ENCODE measurements around the gene BICC1. TPM values are rescaled to one million over a fixed set of nuclear protein-coding genes. Genes with fewer than 3 reads are reported as not detected.

Gene BICC1
- total RNA-seq, 1 experiment from 2014 or later, result 70.2 TPM

GRCh38 chr10:58587676-58588075, 75.0 kb downstream of the BICC1 start:
- Mint-ChIP-seq H3K36me3 (ENCODE audit: insufficient read depth, unreplicated experiment) (peaks cover 4% of the 10 kb centered on the region), H3K4me3 (ENCODE audit: low read depth, unreplicated experiment) (no peak overlapping the region), H3K27ac (ENCODE audit: unreplicated experiment) (peak overlapping the region; percentile 24), H3K27me3 (ENCODE audit: unreplicated experiment) (no peaks in the 10 kb centered on the region), H3K9me3 (ENCODE audit: low read depth, unreplicated experiment) (peaks cover 11% of the 10 kb centered on the region), H3K4me1 (ENCODE audit: low read depth, unreplicated experiment) (peaks cover 66% of the 10 kb centered on the region)
- intact Hi-C loops (cut with micrococcal nuclease; ENCODE audit: unreplicated experiment), result loop anchor here (5.0 kb wide), 1 partner anchor 55 kb away; no protein-coding TSS in a partner anchor
- CTCF ChIA-PET, result interaction anchor here (0.7 to 1.9 kb wide), 4 partner anchors 11 to 57 kb away, joined by 3 to 6 read pairs (median 4); no protein-coding TSS in a partner anchor
- no peak for DNase-seq
- no TSS peak for BruUV-seq (replicated peaks)
- no peak for TF ChIP-seq CTCF (IDR thresholded peaks at IDR 0.05; ENCODE audit: unreplicated experiment)

GRCh38 chr10:58588673-58589265, 76.1 kb downstream of the BICC1 start:
- TF ChIP-seq CTCF (IDR thresholded peaks at IDR 0.05; ENCODE audit: unreplicated experiment), result peak; percentile 21
- intact Hi-C loops (cut with micrococcal nuclease; ENCODE audit: unreplicated experiment), result loop anchor here (5.0 kb wide), 1 partner anchor 56 kb away; no protein-coding TSS in a partner anchor
- peak; percentile 19 for DNase-seq
- CTCF ChIA-PET, result interaction anchor here (1.6 kb wide), 1 partner anchor 34 kb away, joined by 4 read pairs; no protein-coding TSS in a partner anchor
- H3K36me3 Mint-ChIP-seq (ENCODE audit: insufficient read depth, unreplicated experiment), result peaks cover 10% of the 10 kb centered on the region
- peaks cover 6% of the 10 kb centered on the region for H3K9me3 Mint-ChIP-seq (ENCODE audit: low read depth, unreplicated experiment)
- peaks cover 64% of the 10 kb centered on the region for H3K4me1 Mint-ChIP-seq (ENCODE audit: low read depth, unreplicated experiment)
- no peaks in the 10 kb centered on the region for H3K27me3 Mint-ChIP-seq (ENCODE audit: unreplicated experiment)
- no peak overlapping the region for H3K27ac Mint-ChIP-seq (ENCODE audit: unreplicated experiment)
- BruUV-seq (replicated peaks), result no TSS peak
- H3K4me3 Mint-ChIP-seq (ENCODE audit: low read depth, unreplicated experiment), result no peak overlapping the region

GRCh38 chr10:58590152-58590840, 77.6 kb downstream of the BICC1 start:
- Mint-ChIP-seq H3K27ac (ENCODE audit: unreplicated experiment) (peak overlapping the region; percentile 46), H3K27me3 (ENCODE audit: unreplicated experiment) (no peaks in the 10 kb centered on the region), H3K4me3 (ENCODE audit: low read depth, unreplicated experiment) (no peak overlapping the region), H3K36me3 (ENCODE audit: insufficient read depth, unreplicated experiment) (peaks cover 10% of the 10 kb centered on the region), H3K4me1 (ENCODE audit: low read depth, unreplicated experiment) (peaks cover 55% of the 10 kb centered on the region), H3K9me3 (ENCODE audit: low read depth, unreplicated experiment) (peaks cover 8% of the 10 kb centered on the region)
- no peak for TF ChIP-seq CTCF (IDR thresholded peaks at IDR 0.05; ENCODE audit: unreplicated experiment)
- no TSS peak for BruUV-seq (replicated peaks)
- intact Hi-C loops (cut with micrococcal nuclease; ENCODE audit: unreplicated experiment), result no loop called here
- CTCF ChIA-PET, result interaction anchor here (0.9 to 1.6 kb wide), 3 partner anchors 35 to 62 kb away, joined by 3 to 7 read pairs (median 4); no protein-coding TSS in a partner anchor
- peak; percentile 45 for DNase-seq

GRCh38 chr10:58590924-58591323, 78.3 kb downstream of the BICC1 start:
- Mint-ChIP-seq H3K4me3 (ENCODE audit: low read depth, unreplicated experiment) (no peak overlapping the region), H3K27ac (ENCODE audit: unreplicated experiment) (no peak overlapping the region), H3K9me3 (ENCODE audit: low read depth, unreplicated experiment) (peaks cover 13% of the 10 kb centered on the region), H3K36me3 (ENCODE audit: insufficient read depth, unreplicated experiment) (peaks cover 10% of the 10 kb centered on the region), H3K4me1 (ENCODE audit: low read depth, unreplicated experiment) (peaks cover 48% of the 10 kb centered on the region), H3K27me3 (ENCODE audit: unreplicated experiment) (no peaks in the 10 kb centered on the region)
- CTCF ChIA-PET, result interaction anchor here (1.6 kb wide), 1 partner anchor 60 kb away, joined by 7 read pairs; no protein-coding TSS in a partner anchor
- no peak for DNase-seq
- no peak for TF ChIP-seq CTCF (IDR thresholded peaks at IDR 0.05; ENCODE audit: unreplicated experiment)
- BruUV-seq (replicated peaks), result no TSS peak
- intact Hi-C loops (cut with micrococcal nuclease; ENCODE audit: unreplicated experiment), result no loop called here
